ENCODE measurements around the gene PTOV1.

Gene PTOV1

GRCh38 chr19:49858088-49858985 lies 7.4 kb downstream of the PTOV1 start:
- DNase-seq (ENCODE audit: low read depth in 2 of 2): no peak

- DNase-seq (ENCODE audit: low read depth in 2 of 2): no peak
Observed at GRCh38 chr19:49859682-49860335, 8.8 kb downstream of the PTOV1 start.

GRCh38 chr19:49860336-49861102 lies 9.6 kb downstream of the PTOV1 start:
- no peak for DNase-seq (ENCODE audit: low read depth in 2 of 2)

GRCh38 chr19:49861107-49861506 lies 10.1 kb downstream of the PTOV1 start:
- no peak for DNase-seq (ENCODE audit: low read depth in 2 of 2)

GRCh38 chr19:49861541-49862378 lies 10.8 kb downstream of the PTOV1 start:
- no peak for DNase-seq (ENCODE audit: low read depth in 2 of 2)

- DNase-seq (ENCODE audit: low read depth in 2 of 2): no peak
Observed at GRCh38 chr19:49862391-49863253, 11.7 kb downstream of the PTOV1 start.

GRCh38 chr19:49863254-49863934 lies 12.4 kb downstream of the PTOV1 start:
- no peak for DNase-seq (ENCODE audit: low read depth in 2 of 2)

GRCh38 chr19:49863935-49864320 lies 13.0 kb downstream of the PTOV1 start:
- no peak for DNase-seq (ENCODE audit: low read depth in 2 of 2)

- no peak for DNase-seq (ENCODE audit: low read depth in 2 of 2)
Observed at GRCh38 chr19:49864890-49865289, 13.9 kb downstream of the PTOV1 start.

GRCh38 chr19:49866933-49867782 lies 16.2 kb downstream of the PTOV1 start, which contains the start of gene PNKP:
Gene PNKP (minus strand): TSS chr19:49867576. CDS start chr19:49867204, 372 bp downstream.
- peak; percentile 88 to 92 for DNase-seq (ENCODE audit: low read depth in 2 of 2)

GRCh38 chr19:49869009-49869483 lies 18.1 kb downstream of the PTOV1 start:
- DNase-seq (ENCODE audit: low read depth in 2 of 2): no peak

- DNase-seq (ENCODE audit: low read depth in 2 of 2): peak; percentile 74 to 86
Observed at GRCh38 chr19:49869484-49870308, 18.7 kb downstream of the PTOV1 start.

GRCh38 chr19:49870309-49870901 lies 19.4 kb downstream of the PTOV1 start:
- DNase-seq (ENCODE audit: low read depth in 2 of 2): no peak

GRCh38 chr19:49871349-49871985 lies 20.5 kb downstream of the PTOV1 start:
- DNase-seq (ENCODE audit: low read depth in 2 of 2): no peak

GRCh38 chr19:49872245-49873128 lies 21.5 kb downstream of the PTOV1 start:
- no peak for DNase-seq (ENCODE audit: low read depth in 2 of 2)

GRCh38 chr19:49873129-49873521 lies 22.2 kb downstream of the PTOV1 start:
- DNase-seq (ENCODE audit: low read depth in 2 of 2): no peak

All from stimulated activated CD8-positive, alpha-beta memory T cell treated with anti-CD3 and anti-CD28 coated beads, Interleukin-2, amount 100 ng/mL, for 48 hours (primary cell).